Upper lobe of left lung (tissue), 4 donors: ENCODE results near the gene HEPACAM2.

Experiments used
- POLR2AphosphoS5 ChIP-seq, 2 donors: sonication (generic); formaldehyde crosslinking; IDR thresholded peaks; one replicate each; pipeline ENCODE4 v1.5.1; 2017; ENCODE audit warnings: antibody characterized with exemption in 2 of 2
- TF ChIP-seq, protein P1 (sequence below), 6 experiments: fragments of 450-650 bp in 4 of 6; fragments of 200-600 bp in 2 of 6; sonication (generic) in 2 of 6; IDR thresholded peaks; one replicate each; pipeline ENCODE4 v1.5.1; 2016 to 2019; ENCODE audit warnings: antibody characterized with exemption in 6 of 6

DNA sequence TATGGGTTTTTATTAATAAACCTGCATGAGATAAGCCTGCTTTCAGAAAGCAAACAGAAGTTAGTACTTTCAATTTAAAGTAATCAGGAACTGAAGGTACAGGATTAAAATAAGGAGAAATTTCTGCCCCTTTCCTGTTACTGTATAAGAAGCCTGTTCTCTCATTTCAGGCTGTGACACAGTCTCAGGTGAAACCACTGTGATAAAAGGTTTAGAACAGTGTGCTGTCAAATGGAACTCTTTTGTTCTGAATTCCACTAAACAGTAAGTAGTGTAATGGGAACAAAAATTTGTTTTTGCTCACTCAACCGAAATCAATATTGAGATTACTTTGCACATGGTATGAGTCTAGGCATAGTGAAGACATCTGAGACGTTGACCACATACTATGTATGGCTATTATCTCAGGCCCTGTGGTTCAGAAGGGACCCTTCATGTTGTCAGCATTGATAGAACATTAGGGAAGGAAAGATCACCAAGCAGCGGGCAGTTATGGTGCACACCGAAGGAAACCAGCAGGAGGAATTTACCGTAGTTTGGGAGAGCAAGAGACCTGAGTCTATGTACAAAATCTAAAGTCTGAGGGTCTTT is 14.9 kb downstream of the HEPACAM2 start:
- no peak for TF ChIP-seq POLR2AphosphoS5 (IDR thresholded peaks at IDR 0.05)
- TF ChIP-seq, protein P1, sequence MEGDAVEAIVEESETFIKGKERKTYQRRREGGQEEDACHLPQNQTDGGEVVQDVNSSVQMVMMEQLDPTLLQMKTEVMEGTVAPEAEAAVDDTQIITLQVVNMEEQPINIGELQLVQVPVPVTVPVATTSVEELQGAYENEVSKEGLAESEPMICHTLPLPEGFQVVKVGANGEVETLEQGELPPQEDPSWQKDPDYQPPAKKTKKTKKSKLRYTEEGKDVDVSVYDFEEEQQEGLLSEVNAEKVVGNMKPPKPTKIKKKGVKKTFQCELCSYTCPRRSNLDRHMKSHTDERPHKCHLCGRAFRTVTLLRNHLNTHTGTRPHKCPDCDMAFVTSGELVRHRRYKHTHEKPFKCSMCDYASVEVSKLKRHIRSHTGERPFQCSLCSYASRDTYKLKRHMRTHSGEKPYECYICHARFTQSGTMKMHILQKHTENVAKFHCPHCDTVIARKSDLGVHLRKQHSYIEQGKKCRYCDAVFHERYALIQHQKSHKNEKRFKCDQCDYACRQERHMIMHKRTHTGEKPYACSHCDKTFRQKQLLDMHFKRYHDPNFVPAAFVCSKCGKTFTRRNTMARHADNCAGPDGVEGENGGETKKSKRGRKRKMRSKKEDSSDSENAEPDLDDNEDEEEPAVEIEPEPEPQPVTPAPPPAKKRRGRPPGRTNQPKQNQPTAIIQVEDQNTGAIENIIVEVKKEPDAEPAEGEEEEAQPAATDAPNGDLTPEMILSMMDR (IDR thresholded peaks at IDR 0.05) = no peak
